ENCODE data around the gene OR52B4. TPM values are rescaled to one million over a fixed set of nuclear protein-coding genes. Genes with fewer than 3 reads are reported as not detected.
"Not testable (repeated sequence)": the region's sequence is repeated elsewhere in the genome, so short reads cannot be mapped to it uniquely, and the experiment has no call there.

The OR52B4 gene
- polyA plus RNA-seq, 1 donor from 2014 or later, result not detected

GRCh38 chr11:4375431-4376140 is 7.4 kb upstream of the OR52B4 start:
- Histone ChIP-seq H3K27ac (ENCODE audit: low read length) (no peak overlapping the region), H3K9ac (ENCODE audit: low read length) (no peak overlapping the region), H4K20me1 (ENCODE audit: insufficient read depth) (no peaks in the 10 kb centered on the region), H3K36me3 (ENCODE audit: insufficient read depth, low read length) (no peaks in the 10 kb centered on the region), H3F3A (ENCODE audit: insufficient read depth, low read length, poor library complexity, severe bottlenecking) (no peaks in the 10 kb centered on the region), H3K4me2 (ENCODE audit: low read length) (no peak overlapping the region), H3K4me3 (ENCODE audit: low read length) (no peak overlapping the region), H3K79me2 (replicated peaks; ENCODE audit: insufficient read depth, low read length) (no peaks in the 10 kb centered on the region), H2AFZ (ENCODE audit: low read depth, low read length) (no peak overlapping the region), H3K9me3 (ENCODE audit: low read length) (no peaks in the 10 kb centered on the region), H3K27me3 (ENCODE audit: insufficient read depth, low read depth, low read length) (no peaks in the 10 kb centered on the region), H3K9me2 (ENCODE audit: insufficient read depth, low read length) (no peaks in the 10 kb centered on the region)
- TF ChIP-seq TAF1 (IDR thresholded peaks at IDR 0.05; ENCODE audit: low read depth) (no peak), MXI1 (conservative IDR thresholded peaks at IDR 0.05; ENCODE audit: poor library complexity, severe bottlenecking) (no peak), SMC3 (conservative IDR thresholded peaks at IDR 0.05; ENCODE audit: poor library complexity) (no peak), EZH2 (IDR thresholded peaks at IDR 0.05; ENCODE audit: borderline replicate concordance, insufficient read depth, low read length, poor library complexity, severe bottlenecking) (no peak)
- TF ChIP-seq, protein P1, sequence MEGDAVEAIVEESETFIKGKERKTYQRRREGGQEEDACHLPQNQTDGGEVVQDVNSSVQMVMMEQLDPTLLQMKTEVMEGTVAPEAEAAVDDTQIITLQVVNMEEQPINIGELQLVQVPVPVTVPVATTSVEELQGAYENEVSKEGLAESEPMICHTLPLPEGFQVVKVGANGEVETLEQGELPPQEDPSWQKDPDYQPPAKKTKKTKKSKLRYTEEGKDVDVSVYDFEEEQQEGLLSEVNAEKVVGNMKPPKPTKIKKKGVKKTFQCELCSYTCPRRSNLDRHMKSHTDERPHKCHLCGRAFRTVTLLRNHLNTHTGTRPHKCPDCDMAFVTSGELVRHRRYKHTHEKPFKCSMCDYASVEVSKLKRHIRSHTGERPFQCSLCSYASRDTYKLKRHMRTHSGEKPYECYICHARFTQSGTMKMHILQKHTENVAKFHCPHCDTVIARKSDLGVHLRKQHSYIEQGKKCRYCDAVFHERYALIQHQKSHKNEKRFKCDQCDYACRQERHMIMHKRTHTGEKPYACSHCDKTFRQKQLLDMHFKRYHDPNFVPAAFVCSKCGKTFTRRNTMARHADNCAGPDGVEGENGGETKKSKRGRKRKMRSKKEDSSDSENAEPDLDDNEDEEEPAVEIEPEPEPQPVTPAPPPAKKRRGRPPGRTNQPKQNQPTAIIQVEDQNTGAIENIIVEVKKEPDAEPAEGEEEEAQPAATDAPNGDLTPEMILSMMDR (IDR thresholded peaks at IDR 0.05; ENCODE audit: poor library complexity, severe bottlenecking), result no peak

- Histone ChIP-seq H4K20me1 (ENCODE audit: insufficient read depth) (no peaks in the 10 kb centered on the region), H3K36me3 (ENCODE audit: insufficient read depth, low read length) (no peaks in the 10 kb centered on the region), H3K4me2 (ENCODE audit: low read length) (no peak overlapping the region), H3K27me3 (ENCODE audit: insufficient read depth, low read depth, low read length) (no peaks in the 10 kb centered on the region), H3K9me3 (ENCODE audit: low read length) (no peaks in the 10 kb centered on the region), H3K79me2 (replicated peaks; ENCODE audit: insufficient read depth, low read length) (no peaks in the 10 kb centered on the region), H3K27ac (ENCODE audit: low read length) (no peak overlapping the region), H3K9me2 (ENCODE audit: insufficient read depth, low read length) (no peaks in the 10 kb centered on the region), H3F3A (ENCODE audit: insufficient read depth, low read length, poor library complexity, severe bottlenecking) (no peaks in the 10 kb centered on the region), H2AFZ (ENCODE audit: low read depth, low read length) (no peak overlapping the region), H3K9ac (ENCODE audit: low read length) (no peak overlapping the region), H3K4me3 (ENCODE audit: low read length) (no peak overlapping the region)
- TF ChIP-seq EZH2 (IDR thresholded peaks at IDR 0.05; ENCODE audit: borderline replicate concordance, insufficient read depth, low read length, poor library complexity, severe bottlenecking) (no peak), REST (IDR thresholded peaks at IDR 0.05; ENCODE audit: borderline replicate concordance) (no peak), EP300 (conservative IDR thresholded peaks at IDR 0.05; ENCODE audit: poor library complexity, severe bottlenecking) (no peak), TAF1 (IDR thresholded peaks at IDR 0.05; ENCODE audit: low read depth) (no peak), POLR2AphosphoS5 (IDR thresholded peaks at IDR 0.05) (no peak), RAD21 (conservative IDR thresholded peaks at IDR 0.05) (no peak), SMC3 (conservative IDR thresholded peaks at IDR 0.05; ENCODE audit: poor library complexity) (no peak), MXI1 (conservative IDR thresholded peaks at IDR 0.05; ENCODE audit: poor library complexity, severe bottlenecking) (no peak)
- TF ChIP-seq, protein P1 (IDR thresholded peaks at IDR 0.05; ENCODE audit: poor library complexity, severe bottlenecking), result no peak
These were observed 2.0 kb upstream of the OR52B4 start for GRCh38 chr11:4370166-4370565.

GRCh38 chr11:4348142-4348541 is 20.0 kb downstream of the OR52B4 start:
- H3K4me2 ChIP-seq (ENCODE audit: low read length); H2AFZ ChIP-seq (ENCODE audit: low read depth, low read length); H3K9me2 ChIP-seq (ENCODE audit: insufficient read depth, low read length); H3K27me3 ChIP-seq (ENCODE audit: insufficient read depth, low read depth, low read length); H4K20me1 ChIP-seq (ENCODE audit: insufficient read depth); H3F3A ChIP-seq (ENCODE audit: insufficient read depth, low read length, poor library complexity, severe bottlenecking); H3K9me3 ChIP-seq (ENCODE audit: low read length); H3K27ac ChIP-seq (ENCODE audit: low read length); H3K4me3 ChIP-seq (ENCODE audit: low read length); H3K36me3 ChIP-seq (ENCODE audit: insufficient read depth, low read length); H3K9ac ChIP-seq (ENCODE audit: low read length); H3K79me2 ChIP-seq (replicated peaks; ENCODE audit: insufficient read depth, low read length): not testable (repeated sequence)

- H3K36me3 ChIP-seq (ENCODE audit: insufficient read depth, low read length); H3K79me2 ChIP-seq (replicated peaks; ENCODE audit: insufficient read depth, low read length); H4K20me1 ChIP-seq (ENCODE audit: insufficient read depth); H2AFZ ChIP-seq (ENCODE audit: low read depth, low read length); H3K27me3 ChIP-seq (ENCODE audit: insufficient read depth, low read depth, low read length); H3K9me3 ChIP-seq (ENCODE audit: low read length); H3K4me3 ChIP-seq (ENCODE audit: low read length); H3K9ac ChIP-seq (ENCODE audit: low read length); H3K9me2 ChIP-seq (ENCODE audit: insufficient read depth, low read length); H3K27ac ChIP-seq (ENCODE audit: low read length); H3K4me2 ChIP-seq (ENCODE audit: low read length); H3F3A ChIP-seq (ENCODE audit: insufficient read depth, low read length, poor library complexity, severe bottlenecking): not testable (repeated sequence)
These were observed 22.8 kb downstream of the OR52B4 start for GRCh38 chr11:4345366-4345765.
